Activated CD4-positive, alpha-beta T cell treated with anti-CD3 and anti-CD28 coated beads, Interleukin-2, Interleukin-4, amounts not matched to agents 100 ng/mL and 50 ng/mL, durations not matched to agents 16 hours and 8 hours (primary cell): ENCODE results near the gene SERPINA3.

Source experiments
- DNase-seq: peaks from one replicate; pipeline ENCODE4 v3.0.0-alpha.2; 2020; ENCODE audit warnings: low spot score

The SERPINA3 gene

GRCh38 chr14:94656043-94656442 lies 43.9 kb downstream of the SERPINA3 start:
- DNase-seq = no peak

GRCh38 chr14:94659256-94659655 lies 47.1 kb downstream of the SERPINA3 start:
- no peak for DNase-seq

- no peak for DNase-seq
Observed at GRCh38 chr14:94659901-94660300, 47.7 kb downstream of the SERPINA3 start.

- no peak for DNase-seq
Observed at GRCh38 chr14:94660306-94660946, 48.2 kb downstream of the SERPINA3 start.

DNA sequence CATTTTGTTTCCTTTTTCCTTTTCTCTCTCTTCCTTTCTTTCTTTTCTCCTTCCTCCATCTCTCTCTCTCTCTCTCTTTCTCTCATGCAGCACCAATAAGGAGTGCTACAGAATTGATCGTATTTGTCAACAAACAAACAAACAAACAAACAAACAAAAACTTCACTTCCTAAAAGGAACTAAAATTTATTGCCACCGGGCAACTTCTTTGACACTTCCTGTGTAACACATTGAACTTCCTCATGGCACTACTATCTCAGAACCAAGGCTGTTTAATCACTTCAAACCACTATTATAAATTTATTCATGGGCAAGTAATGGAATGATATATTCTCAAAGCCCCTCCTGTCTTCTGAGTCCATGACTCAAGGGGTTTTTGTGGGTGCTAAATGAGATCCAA lies 51.3 kb downstream of the SERPINA3 start:
- DNase-seq = no peak

- no peak for DNase-seq
Observed at GRCh38 chr14:94663965-94664704, 51.9 kb downstream of the SERPINA3 start.

GRCh38 chr14:94665121-94665520 lies 52.9 kb downstream of the SERPINA3 start:
- no peak for DNase-seq

GRCh38 chr14:94665544-94665943 lies 53.4 kb downstream of the SERPINA3 start:
- DNase-seq = no peak

- no peak for DNase-seq
Observed at GRCh38 chr14:94670692-94671285, 58.6 kb downstream of the SERPINA3 start.

DNA sequence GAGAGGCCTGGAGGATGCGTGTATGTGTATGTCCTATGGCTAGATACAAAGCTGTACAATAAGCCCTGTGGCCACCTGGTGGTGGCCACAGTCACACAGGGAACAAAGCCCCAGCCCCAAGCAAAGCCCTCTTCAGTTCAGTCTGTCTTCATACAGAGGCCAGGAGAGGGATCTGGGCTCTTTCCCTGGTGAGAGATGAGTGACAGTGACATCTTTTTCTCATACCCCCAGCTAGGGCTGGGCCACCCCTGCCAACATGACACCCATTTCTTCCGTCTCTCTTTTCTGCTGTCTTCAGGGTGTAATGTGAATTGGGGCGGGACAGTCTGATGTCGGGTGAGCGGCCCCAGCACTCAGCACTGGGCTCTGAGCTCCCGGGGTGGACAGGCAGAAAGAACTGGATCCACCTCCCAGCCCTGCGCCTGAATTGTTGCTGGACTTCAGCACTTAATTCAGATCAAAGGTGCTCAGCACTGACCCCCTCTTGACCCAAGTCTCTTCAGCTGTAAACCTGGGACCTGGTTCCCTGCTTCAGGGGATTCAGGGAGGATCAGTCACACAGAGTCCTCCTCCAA lies 59.8 kb downstream of the SERPINA3 start:
- no peak for DNase-seq

- DNase-seq = no peak
Observed at GRCh38 chr14:94673071-94673470, 60.9 kb downstream of the SERPINA3 start.
